HCT116 (cell line): ENCODE measurements around the gene GNG7. TPM values are rescaled to one million over a fixed set of nuclear protein-coding genes. Genes with fewer than 3 reads are reported as not detected.

Experiments
- ATAC-seq: fragments of 200-7000 bp; cut with Tn5 transposase; 2 replicates; pipeline ENCODE4 v1.9.1; 2020; ENCODE audit warnings: mild to moderate bottlenecking, moderate library complexity
- BruUV-seq: library from RNA; stranded (reverse); fragments of 400-500 nt; replicated peaks from 2 replicates; lab custom pipeline; 2021; lab: Mats Ljungman, UMichigan
- CTCF ChIA-PET: fragments of 300-600 bp; sonication (Branson Sonifier 250); formaldehyde crosslinking; loops from one replicate; lab custom pipeline; 2021; ENCODE audit warnings: antibody characterized with exemption; lab: Charles Lee
- POLR2A ChIA-PET: fragments of 300-600, 350-600 bp; sonication (Branson Sonifier 250); formaldehyde crosslinking; loops from one replicate; lab custom pipeline; 2021; ENCODE audit warnings: antibody characterized with exemption; lab: Charles Lee
- RAD21 ChIA-PET, 2 experiments: fragments of 300-600 bp; sonication (Branson Sonifier 250); formaldehyde crosslinking; loops; one replicate each; lab custom pipeline; 2023; ENCODE audit warnings: low total read pairs in 2 of 2; ENCODE audit not compliant: uncharacterized antibody in 2 of 2, unreplicated experiment in 2 of 2, low non-redundant PET in 1 of 2; lab: Charles Lee
- DNase-seq: peaks from one replicate; pipeline ENCODE4 v3.0.0-alpha.2; 2010; ENCODE audit warnings: low read depth, low spot score
- H2AFZ ChIP-seq: fragments of 200-600 bp; shearing (Covaris generic), sonication (generic); 2 replicates; pipeline ENCODE4 v1.6.1; 2017; ENCODE audit warnings: low read depth, mixed run types, mixed read lengths, antibody characterized with exemption, low read length; ENCODE audit not compliant: poor library complexity, severe bottlenecking
- H3K27ac ChIP-seq: 2 replicates; pipeline ENCODE4 v1.5.1; 2012; ENCODE audit warnings: low read depth, low read length
- H3K27me3 ChIP-seq: fragments of 200-600 bp; sonication (generic); 2 replicates; pipeline ENCODE4 v1.6.1; 2016; ENCODE audit warnings: mixed run types, low read length, mixed read lengths; ENCODE audit not compliant: insufficient read depth
- H3K36me3 ChIP-seq, 2 experiments: fragments of 200-500 bp in 1 of 2; fragments of 200-600 bp in 1 of 2; sonication (Bioruptor generic) in 1 of 2; sonication (generic) in 1 of 2; 2 replicates each; pipeline versions ENCODE4 v1.5.1 to v1.6.1; 2014 to 2016; ENCODE audit warnings: low read length in 2 of 2, inconsistent platforms in 1 of 2, mixed read lengths in 1 of 2, mixed run types in 1 of 2; ENCODE audit not compliant: insufficient read depth in 2 of 2, control insufficient read depth in 1 of 2
- H3K4me1 ChIP-seq, 2 experiments: fragments of 200-600 bp in 1 of 2; sonication (generic) in 1 of 2; 2 replicates each; pipeline versions ENCODE4 v1.5.1 to v1.6.1; 2012 to 2017; ENCODE audit warnings: low read length in 2 of 2, inconsistent platforms in 1 of 2, mild to moderate bottlenecking in 1 of 2, mixed read lengths in 1 of 2, mixed run types in 1 of 2, moderate library complexity in 1 of 2; ENCODE audit not compliant: insufficient read depth in 2 of 2, control insufficient read depth in 1 of 2
- H3K4me2 ChIP-seq: fragments of 200-600 bp; sonication (generic); 2 replicates; pipeline ENCODE4 v1.6.1; 2017; ENCODE audit warnings: mixed run types, low read length, mixed read lengths
- H3K4me3 ChIP-seq, 2 experiments: fragments of 200-600 bp in 1 of 2; sonication (generic) in 1 of 2; replicated peaks in 1 of 2; 2 replicates each; pipeline ENCODE4 v1.5.1; 2011 to 2016; ENCODE audit warnings: low read length in 2 of 2, control low read depth in 1 of 2, low read depth in 1 of 2, mild to moderate bottlenecking in 1 of 2, mixed read lengths in 1 of 2, mixed run types in 1 of 2
- H3K79me2 ChIP-seq: fragments of 200-600 bp; sonication (generic); 2 replicates; pipeline ENCODE4 v1.6.1; 2017; ENCODE audit warnings: mild to moderate bottlenecking, mixed run types, low read length, moderate library complexity, mixed read lengths; ENCODE audit not compliant: insufficient read depth
- H3K9ac ChIP-seq: fragments of 200-600 bp; sonication (generic); 2 replicates; pipeline ENCODE4 v1.6.1; 2016; ENCODE audit warnings: low read length, mixed read lengths
- H3K9me2 ChIP-seq: fragments of 200-600 bp; sonication (generic), shearing (Covaris generic); 2 replicates; pipeline ENCODE4 v1.6.1; 2017; ENCODE audit warnings: mixed run types, mild to moderate bottlenecking, moderate library complexity; ENCODE audit not compliant: insufficient read depth
- H3K9me3 ChIP-seq, 2 experiments: fragments of 200-500 bp in 1 of 2; fragments of 200-600 bp in 1 of 2; sonication (Bioruptor generic) in 1 of 2; sonication (generic) in 1 of 2; 2 replicates each; pipeline ENCODE4 v1.6.1; 2014 to 2017; ENCODE audit warnings: low read length in 2 of 2, mixed read lengths in 2 of 2, inconsistent platforms in 1 of 2, low read depth in 1 of 2, mild to moderate bottlenecking in 1 of 2, mixed run types in 1 of 2, moderate library complexity in 1 of 2; ENCODE audit not compliant: control insufficient read depth in 1 of 2, insufficient read depth in 1 of 2
- H4K20me1 ChIP-seq: fragments of 200-600 bp; sonication (generic), shearing (Covaris generic); 2 replicates; pipeline ENCODE4 v1.6.1; 2017; ENCODE audit warnings: mixed run types, mild to moderate bottlenecking, moderate library complexity; ENCODE audit not compliant: insufficient read depth
- ELF1 ChIP-seq: IDR thresholded peaks from 2 replicates; pipeline ENCODE4 v1.6.1; 2012; ENCODE audit warnings: low read depth, borderline replicate concordance
- SP1 ChIP-seq: IDR thresholded peaks from 2 replicates; pipeline ENCODE4 v1.6.1; 2012; ENCODE audit warnings: low read depth
- TCF7L2 ChIP-seq: IDR thresholded peaks from 2 replicates; pipeline ENCODE4 v1.7.0; 2011; ENCODE audit warnings: borderline replicate concordance, inconsistent platforms; ENCODE audit not compliant: insufficient read depth, insufficient read length; ENCODE audit errors: extremely low read depth
- ZFX ChIP-seq: fragments of 450-650 bp; IDR thresholded peaks from 2 replicates; pipeline ENCODE4 v1.6.1; 2017
- intact Hi-C: fragments of 100-400 bp; cut with micrococcal nuclease; formaldehyde crosslinking; loops from 2 replicates; pipeline ENCODE4 v1.10.0; 2022
- total RNA-seq: library from RNA; stranded (reverse); gene quantifications from one replicate; pipeline ENCODE4 v1.2.1, GENCODE V29; 2021; ENCODE audit not compliant: unreplicated experiment
- TF ChIP-seq, protein P1 (sequence below): IDR thresholded peaks from 2 replicates; pipeline ENCODE4 v1.6.1; 2011; ENCODE audit warnings: mild to moderate bottlenecking, low read length, moderate library complexity; ENCODE audit not compliant: insufficient replicate concordance; ENCODE audit errors: extremely low read depth

Gene GNG7
- total RNA-seq, 1 experiment from 2014 or later = 11.3 TPM

DNA sequence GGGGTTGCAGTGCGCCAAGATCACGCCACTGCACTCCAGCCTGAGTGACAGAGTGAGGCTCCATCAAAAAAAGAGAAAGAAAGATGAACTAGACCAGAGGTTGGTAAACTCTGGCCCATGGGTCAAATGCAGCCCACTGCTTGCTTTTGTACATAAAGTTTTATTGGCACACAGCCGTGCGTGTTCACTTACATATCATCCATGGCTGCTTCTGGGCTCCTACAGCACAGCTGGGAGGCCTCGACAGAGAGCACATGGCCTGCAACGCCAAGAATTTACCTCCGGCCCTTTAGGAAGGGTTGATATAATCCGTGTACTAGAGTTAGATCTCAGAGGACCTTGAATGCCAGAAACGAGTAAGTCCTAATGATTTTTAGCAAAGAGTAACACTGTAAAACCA, 46.0 kb downstream of the GNG7 start:
- Histone ChIP-seq H3K4me1 (peaks cover 0 to 6% of the 10 kb centered on the region in 2 experiments; a peak in 2 of 4 replicates), H3K27ac (no peak overlapping the region), H3K9me3 (peaks cover 0 to under 1% of the 10 kb centered on the region in 2 experiments; a peak in 2 of 4 replicates), H3K27me3 (no peaks in the 10 kb centered on the region), H3K9ac (no peak overlapping the region), H3K4me3 (no peak overlapping the region), H4K20me1 (no peaks in the 10 kb centered on the region), H2AFZ (no peak overlapping the region), H3K79me2 (no peaks in the 10 kb centered on the region), H3K4me2 (no peak overlapping the region), H3K9me2 (no peaks in the 10 kb centered on the region), H3K36me3 (no peaks in the 10 kb centered on the region)
- no peak for DNase-seq
- CTCF ChIA-PET = interaction anchor here (2.5 kb wide), 1 partner anchor 8 kb away, joined by 8 read pairs; no protein-coding TSS in a partner anchor
- intact Hi-C loops = no loop called here
- POLR2A ChIA-PET = no interaction called here
- RAD21 ChIA-PET = no interaction called here
- BruUV-seq = no TSS peak
- TF ChIP-seq, protein P1, sequence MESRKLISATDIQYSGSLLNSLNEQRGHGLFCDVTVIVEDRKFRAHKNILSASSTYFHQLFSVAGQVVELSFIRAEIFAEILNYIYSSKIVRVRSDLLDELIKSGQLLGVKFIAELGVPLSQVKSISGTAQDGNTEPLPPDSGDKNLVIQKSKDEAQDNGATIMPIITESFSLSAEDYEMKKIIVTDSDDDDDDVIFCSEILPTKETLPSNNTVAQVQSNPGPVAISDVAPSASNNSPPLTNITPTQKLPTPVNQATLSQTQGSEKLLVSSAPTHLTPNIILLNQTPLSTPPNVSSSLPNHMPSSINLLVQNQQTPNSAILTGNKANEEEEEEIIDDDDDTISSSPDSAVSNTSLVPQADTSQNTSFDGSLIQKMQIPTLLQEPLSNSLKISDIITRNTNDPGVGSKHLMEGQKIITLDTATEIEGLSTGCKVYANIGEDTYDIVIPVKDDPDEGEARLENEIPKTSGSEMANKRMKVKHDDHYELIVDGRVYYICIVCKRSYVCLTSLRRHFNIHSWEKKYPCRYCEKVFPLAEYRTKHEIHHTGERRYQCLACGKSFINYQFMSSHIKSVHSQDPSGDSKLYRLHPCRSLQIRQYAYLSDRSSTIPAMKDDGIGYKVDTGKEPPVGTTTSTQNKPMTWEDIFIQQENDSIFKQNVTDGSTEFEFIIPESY = no peak
- TF ChIP-seq TCF7L2 (no peak), ELF1 (no peak), ZFX (no peak), SP1 (no peak)
- TF ChIP-seq, all 23 proteins: peak for 0
- no peak for ATAC-seq
